HepG2 (cell line): ENCODE data around the gene SDK1. TPM values are rescaled to one million over a fixed set of nuclear protein-coding genes. Genes with fewer than 3 reads are reported as not detected.

ENCODE experiments used
- ATAC-seq: fragments of 200-7000 bp; cut with Tn5 transposase; 3 replicates; pipeline ENCODE4 v1.9.1; 2020; ENCODE audit warnings: mild to moderate bottlenecking, moderate library complexity
- BruUV-seq: library from RNA; stranded (reverse); fragments of 400-500 nt; replicated peaks from 2 replicates; lab custom pipeline; 2021; lab: Mats Ljungman, UMichigan
- CTCF ChIA-PET: fragments of 300-600 bp; formaldehyde crosslinking; extraction: SDS; loops from one replicate; lab custom pipeline; 2021; ENCODE audit warnings: low total read pairs, inconsistent platforms, low intra/inter-chr PET ratio; lab: Yijun Ruan, JAX
- POLR2A ChIA-PET: fragments of 350-600 bp; sonication (Branson Sonifier 250); formaldehyde crosslinking; loops from one replicate; lab custom pipeline; 2020; ENCODE audit warnings: antibody characterized with exemption, inconsistent platforms; lab: Yijun Ruan, JAX
- DNase-seq: peaks from one replicate; pipeline ENCODE4 v3.0.0-alpha.2; 2015; ENCODE audit warnings: low spot score
- FAIRE-seq: peaks from 3 replicates; lab custom pipeline; 2011; peaks lifted over from hg19 to GRCh38; lab: Jason Lieb, UNC
- H2AFZ ChIP-seq: one replicate; pipeline ENCODE4 v1.6.1; 2011; ENCODE audit warnings: low read length, inconsistent platforms
- H3K27ac ChIP-seq: fragments of 300-600 bp; 3 replicates; pipeline ENCODE4 v1.8.0; 2011; ENCODE audit warnings: mixed run types, mild to moderate bottlenecking, mixed read lengths, low read length, inconsistent platforms; ENCODE audit not compliant: insufficient read depth; ENCODE audit errors: extremely low read length
- H3K27me3 ChIP-seq, 2 experiments: fragments of 200-600 bp in 1 of 2; 2 replicates in 1 of 2; 3 replicates in 1 of 2; pipeline versions ENCODE4 v1.6.0 to v1.8.0; 2011; ENCODE audit warnings: low read length in 2 of 2, mild to moderate bottlenecking in 2 of 2, moderate library complexity in 2 of 2, inconsistent platforms in 1 of 2; ENCODE audit not compliant: insufficient read depth in 2 of 2, control insufficient read depth in 1 of 2
- H3K36me3 ChIP-seq, 2 experiments: fragments of 200-600 bp in 1 of 2; replicated peaks in 1 of 2; 2 replicates in 1 of 2; 3 replicates in 1 of 2; pipeline versions ENCODE4 v1.5.1 to v1.8.0; 2011; ENCODE audit warnings: low read length in 2 of 2, inconsistent platforms in 1 of 2; ENCODE audit not compliant: insufficient read depth in 2 of 2, control insufficient read depth in 1 of 2
- H3K4me1 ChIP-seq: 2 replicates; pipeline ENCODE4 v1.5.1; 2012; ENCODE audit warnings: low read length, inconsistent platforms; ENCODE audit not compliant: insufficient read depth
- H3K4me2 ChIP-seq: 2 replicates; pipeline ENCODE4 v1.6.0; 2011; ENCODE audit warnings: low read depth, low read length, inconsistent platforms
- H3K4me3 ChIP-seq, 3 experiments: fragments of 200-600 bp in 1 of 3; sonication (generic), shearing (Covaris generic) in 1 of 3; replicated peaks in 1 of 3; 2 replicates each; pipeline ENCODE4 v1.5.1; 2011 to 2016; ENCODE audit warnings: low read length in 3 of 3, inconsistent platforms in 2 of 3, low read depth in 2 of 3, mild to moderate bottlenecking in 2 of 3, control low read depth in 1 of 3, mixed read lengths in 1 of 3; ENCODE audit not compliant: insufficient read depth in 1 of 3
- H3K79me2 ChIP-seq: one replicate; pipeline ENCODE4 v1.6.1; 2011; ENCODE audit warnings: low read length, inconsistent platforms; ENCODE audit not compliant: insufficient read depth
- H3K9ac ChIP-seq: 2 replicates; pipeline ENCODE4 v1.6.0; 2011; ENCODE audit warnings: mild to moderate bottlenecking, low read depth, low read length, inconsistent platforms; ENCODE audit not compliant: insufficient read depth
- H3K9me3 ChIP-seq: 2 replicates; pipeline ENCODE4 v1.5.1; 2012; ENCODE audit warnings: mild to moderate bottlenecking, low read length
- H4K20me1 ChIP-seq: 2 replicates; pipeline ENCODE4 v1.6.0; 2011; ENCODE audit warnings: inconsistent platforms, mild to moderate bottlenecking, low read length, moderate library complexity; ENCODE audit not compliant: insufficient read depth
- FOXP4 ChIP-seq: sonication (generic); formaldehyde crosslinking; IDR thresholded peaks from 2 replicates; pipeline ENCODE4 v1.4.0; 2020; ENCODE audit warnings: missing genetic modification reagents
- HDAC1 ChIP-seq: sonication (generic); formaldehyde crosslinking; IDR thresholded peaks from 2 replicates; pipeline ENCODE4 v1.5.1; 2020; ENCODE audit warnings: mild to moderate bottlenecking, missing genetic modification reagents
- HDAC6 ChIP-seq: fragments of 200-600 bp; sonication (generic); IDR thresholded peaks from 2 replicates; pipeline ENCODE4 v1.7.0; 2017; ENCODE audit warnings: mild to moderate bottlenecking, antibody characterized with exemption, low read length, low read depth
- NFYB ChIP-seq: sonication (generic); formaldehyde crosslinking; IDR thresholded peaks from 2 replicates; pipeline ENCODE4 v1.4.0; 2020; ENCODE audit warnings: missing genetic modification reagents
- NR3C1 ChIP-seq: sonication (generic); formaldehyde crosslinking; IDR thresholded peaks from 2 replicates; pipeline ENCODE4 v1.4.0; 2020; ENCODE audit warnings: missing genetic modification reagents
- SRSF1 ChIP-seq: fragments of 200-400 bp; formaldehyde crosslinking; optimal IDR thresholded peaks from 2 replicates; pipeline ENCODE3; 2017; ENCODE audit warnings: mild to moderate bottlenecking, low read depth, low read length, moderate library complexity
- THAP7 ChIP-seq: sonication (generic); formaldehyde crosslinking; IDR thresholded peaks from 2 replicates; pipeline ENCODE4 v1.8.1; 2023; ENCODE audit warnings: mild to moderate bottlenecking, missing genetic modification reagents
- ZBTB39 ChIP-seq: sonication (generic); formaldehyde crosslinking; IDR thresholded peaks from 2 replicates; pipeline ENCODE4 v1.5.0; 2020; ENCODE audit warnings: missing genetic modification reagents
- ZC3H13 ChIP-seq: sonication (generic); formaldehyde crosslinking; IDR thresholded peaks from 2 replicates; pipeline ENCODE4 v1.8.1; 2023; ENCODE audit warnings: mild to moderate bottlenecking, missing genetic modification reagents, moderate library complexity
- ZFP1 ChIP-seq: IDR thresholded peaks from 2 replicates; pipeline ENCODE4 v1.6.1; 2016
- ZFP36L2 ChIP-seq: sonication (generic); formaldehyde crosslinking; IDR thresholded peaks from 2 replicates; pipeline ENCODE4 v1.4.0; 2020; ENCODE audit warnings: missing genetic modification reagents
- ZNF264 ChIP-seq: sonication (generic); formaldehyde crosslinking; IDR thresholded peaks from 2 replicates; pipeline ENCODE4 v1.4.0; 2020; ENCODE audit warnings: missing genetic modification reagents
- ZNF343 ChIP-seq: sonication (generic); formaldehyde crosslinking; IDR thresholded peaks from 2 replicates; pipeline ENCODE4 v1.4.0; 2020; ENCODE audit warnings: mild to moderate bottlenecking, missing genetic modification reagents
- ZNF678 ChIP-seq: sonication (generic); formaldehyde crosslinking; IDR thresholded peaks from 2 replicates; pipeline ENCODE4 v1.4.0; 2020; ENCODE audit warnings: mild to moderate bottlenecking, missing genetic modification reagents
- ZZZ3 ChIP-seq: sonication (generic); formaldehyde crosslinking; IDR thresholded peaks from 2 replicates; pipeline ENCODE4 v1.4.0; 2020; ENCODE audit warnings: missing genetic modification reagents, mild to moderate bottlenecking, borderline replicate concordance
- WGBS: methylation state at CpG from one replicate; pipeline ENCODE4 v1.1.6; 2017; ENCODE audit warnings: low lambda C conversion rate; 5-methylcytosine and 5-hydroxymethylcytosine counted together
- in situ Hi-C: cut with HindIII; loops from 2 replicates; pipeline ENCODE4 v1.10.0; 2017; ENCODE audit warnings: low pct_unique_long_range_greater_than_20kb; ENCODE audit not compliant: extremely low pct_ligation_motif_present
- intact Hi-C: fragments of 100-400 bp; cut with micrococcal nuclease; formaldehyde crosslinking; loops from one replicate; pipeline ENCODE4 v1.10.0; 2022; ENCODE audit not compliant: unreplicated experiment
- polyA plus RNA-seq, 8 experiments: library from polyadenylated mRNA; depleted of rRNA in 3 of 8; stranded (reverse) in 7 of 8; unstranded in 1 of 8; fragments of >200 nt; fragmentation: Illumina TruSeq in 4 of 8; extraction: Trizol in 4 of 8; gene quantifications; 2 replicates each; pipeline versions ENCODE4 v1.2.1 to v1.2.3, GENCODE V29; 2011 to 2016; ENCODE audit warnings: low read depth in 4 of 8, missing spikeins in 1 of 8, mixed read lengths in 1 of 8; ENCODE audit not compliant: insufficient read depth in 1 of 8
- total RNA-seq, 5 experiments: library from RNA; depleted of rRNA; stranded (reverse); fragments of >200 nt; fragmentation: Illumina TruSeq; extraction: Trizol; gene quantifications; 2 replicates each; pipeline ENCODE4 v1.2.3, GENCODE V29; 2016; ENCODE audit warnings: low read depth in 1 of 5

Gene SDK1
- total and polyA plus RNA-seq, 2 of the 13 experiments (the other 11 are each of a cell fraction or from before 2014, with no cell fraction given), result 0.35 to 2.4 TPM

- ChIA-PET CTCF (no interaction called here), POLR2A (no interaction called here)
- ATAC-seq, result no peak
- Histone ChIP-seq H3K36me3 (no peaks in the 10 kb centered on the region), H3K4me2 (no peak overlapping the region), H3K9me3 (no peaks in the 10 kb centered on the region), H3K4me3 (no peak overlapping the region), H3K79me2 (no peaks in the 10 kb centered on the region), H3K4me1 (no peaks in the 10 kb centered on the region), H3K9ac (no peak overlapping the region), H4K20me1 (no peaks in the 10 kb centered on the region), H3K27me3 (no peaks in the 10 kb centered on the region), H3K27ac (no peak overlapping the region), H2AFZ (no peak overlapping the region)
- no peak for FAIRE-seq
- in situ Hi-C loops, result no loop called here
- DNase-seq, result no peak
- 86% methylated on average over 3 of the region's 3 CpGs for WGBS
- no peak for TF ChIP-seq HDAC1
- intact Hi-C loops, result no loop called here
- BruUV-seq, result no TSS peak
These were observed 152.3 kb downstream of the SDK1 start for GRCh38 chr7:3453398-3453797.

GRCh38 chr7:3455806-3456595, 154.9 kb downstream of the SDK1 start:
- H3K9ac ChIP-seq, result no peak overlapping the region
- H3K4me1 ChIP-seq, result no peaks in the 10 kb centered on the region
- H4K20me1 ChIP-seq, result no peaks in the 10 kb centered on the region
- no TSS peak for BruUV-seq
- ATAC-seq (no peak), FAIRE-seq (no peak), DNase-seq (no peak)
- CTCF ChIA-PET, result no interaction called here
- no peak overlapping the region for H3K4me3 ChIP-seq
- 86% methylated on average over 1 of the region's 1 CpG for WGBS
- no peaks in the 10 kb centered on the region for H3K9me3 ChIP-seq
- no peak overlapping the region for H2AFZ ChIP-seq
- no peaks in the 10 kb centered on the region for H3K79me2 ChIP-seq
- H3K27ac ChIP-seq, result no peak overlapping the region
- no peaks in the 10 kb centered on the region for H3K27me3 ChIP-seq
- POLR2A ChIA-PET, result no interaction called here
- no peak overlapping the region for H3K4me2 ChIP-seq
- no peaks in the 10 kb centered on the region for H3K36me3 ChIP-seq
- in situ Hi-C loops (no loop called here), intact Hi-C loops (no loop called here)
- TF ChIP-seq ZFP1 (CRISPR knock-in tag) (no peak), HDAC6 (no peak), ZNF343 (CRISPR knock-in tag) (no peak), ZZZ3 (CRISPR knock-in tag) (no peak), ZBTB39 (CRISPR knock-in tag) (no peak), ZFP36L2 (CRISPR knock-in tag) (no peak), THAP7 (CRISPR knock-in tag) (no peak), SRSF1 (no peak), NFYB (CRISPR knock-in tag) (no peak), FOXP4 (no peak), ZNF678 (CRISPR knock-in tag) (no peak), ZNF264 (CRISPR knock-in tag) (no peak), NR3C1 (CRISPR knock-in tag) (no peak), ZC3H13 (CRISPR knock-in tag) (no peak)
